K562 (cell line): ENCODE data around the gene LIMD2.

Experiments used
- CBX2 ChIP-seq: fragments of 200-600 bp; sonication (generic); IDR thresholded peaks from one replicate; pipeline ENCODE4 v1.6.1; 2012; ENCODE audit warnings: mild to moderate bottlenecking, low read length, inconsistent platforms; ENCODE audit not compliant: insufficient read depth, poor library complexity, severe bottlenecking
- GABPB1 ChIP-seq: sonication (generic); formaldehyde crosslinking; IDR thresholded peaks from 2 replicates; pipeline ENCODE4 v1.8.0; 2022; ENCODE audit warnings: mild to moderate bottlenecking, missing genetic modification reagents
- JUND ChIP-seq, 2 experiments: IDR thresholded peaks; 2 replicates in 1 of 2; 3 replicates in 1 of 2; pipeline ENCODE4 v1.6.1; 2011; ENCODE audit warnings: borderline replicate concordance in 2 of 2, low read depth in 2 of 2, low read length in 2 of 2, improper control_type of control experiment in 1 of 2, missing biosample characterization in 1 of 2, missing genetic modification characterization in 1 of 2, missing genetic modification reagents in 1 of 2
- NRF1 ChIP-seq, 2 experiments: fragments of 450-650 bp; IDR thresholded peaks in 1 of 2; conservative IDR thresholded peaks in 1 of 2; 2 replicates each; pipeline ENCODE4 v1.6.1; 2014; ENCODE audit warnings: mild to moderate bottlenecking in 2 of 2
- RBBP5 ChIP-seq: fragments of 200-600 bp; sonication (generic); IDR thresholded peaks from 2 replicates; pipeline ENCODE4 v1.6.1; 2012; ENCODE audit warnings: borderline replicate concordance, mild to moderate bottlenecking, low read length, control low read depth, inconsistent platforms; ENCODE audit not compliant: insufficient read depth, poor library complexity, severe bottlenecking
- STAG1 ChIP-seq: sonication (generic); formaldehyde crosslinking; IDR thresholded peaks from 2 replicates; pipeline ENCODE4 v1.5.0; 2020; ENCODE audit warnings: missing genetic modification reagents, borderline replicate concordance
- TEAD4 ChIP-seq, 2 experiments: sonication (generic) in 1 of 2; formaldehyde crosslinking in 1 of 2; IDR thresholded peaks; 2 replicates each; pipeline versions ENCODE4 v1.6.1 to v1.8.0; 2012 to 2022; ENCODE audit warnings: borderline replicate concordance in 1 of 2, inconsistent platforms in 1 of 2, low read length in 1 of 2, mild to moderate bottlenecking in 1 of 2, missing genetic modification reagents in 1 of 2
- ZBTB2 ChIP-seq: fragments of 450-650 bp; IDR thresholded peaks from 2 replicates; pipeline ENCODE4 v1.6.1; 2016; ENCODE audit warnings: antibody characterized with exemption

- TF ChIP-seq RBBP5 (no peak), NRF1 (conservative IDR thresholded peaks at IDR 0.05 in 1 of 2, IDR thresholded peaks at IDR 0.05 in 1 of 2) (no peak), JUND (IDR thresholded peaks at IDR 0.05; ENCODE audit: borderline replicate concordance, low read depth, low read length) (no peak), JUND (tag; IDR thresholded peaks at IDR 0.05; ENCODE audit: borderline replicate concordance, low read depth, low read length) (no peak), STAG1 (CRISPR knock-in tag) (no peak), ZBTB2 (no peak), GABPB1 (CRISPR knock-in tag) (no peak), TEAD4 (IDR thresholded peaks at IDR 0.05; ENCODE audit: low read length) (no peak), TEAD4 (CRISPR knock-in tag; IDR thresholded peaks at IDR 0.05; ENCODE audit: borderline replicate concordance) (no peak), CBX2 (no peak)
These were observed 27.1 kb downstream of the LIMD2 start for GRCh38 chr17:63672856-63673255.
